ENCODE measurements around the gene EEF2K. TPM values are rescaled to one million over a fixed set of nuclear protein-coding genes. Genes with fewer than 3 reads are reported as not detected.
A peak's percentile ranks its signal among the peaks of the same experiment; 100 is the strongest.

EEF2K gene
- total RNA-seq, 1 donor from 2014 or later, result 22.5 TPM

GRCh38 chr16:22186517-22186916 lies 19.6 kb upstream of the EEF2K start:
- DNase-seq (ENCODE audit: extremely low spot score, unreplicated experiment), result no peak
- H3K9me3 Mint-ChIP-seq, result no peaks in the 10 kb centered on the region

GRCh38 chr16:22188267-22188594 lies 17.8 kb upstream of the EEF2K start:
- Mint-ChIP-seq H3K36me3 (no peaks in the 10 kb centered on the region), H3K4me1 (ENCODE audit: unreplicated experiment) (peaks cover 26% of the 10 kb centered on the region), H3K9me3 (no peaks in the 10 kb centered on the region), H3K27ac (peak overlapping the region; percentile 99), H3K4me3 (no peak overlapping the region), H3K27me3 (no peaks in the 10 kb centered on the region)
- no peak for TF ChIP-seq CTCF (conservative IDR thresholded peaks at IDR 0.05)
- DNase-seq (ENCODE audit: extremely low spot score, unreplicated experiment), result no peak

More at GRCh38 chr16:22186517-22186916, 19.6 kb upstream of the EEF2K start:
- H3K36me3 Mint-ChIP-seq, result no peaks in the 10 kb centered on the region
- H3K27me3 Mint-ChIP-seq, result no peaks in the 10 kb centered on the region
- H3K4me3 Mint-ChIP-seq, result no peak overlapping the region
- H3K27ac Mint-ChIP-seq, result peak overlapping the region; percentile 36
- TF ChIP-seq CTCF (conservative IDR thresholded peaks at IDR 0.05), result peak; percentile 42
- H3K4me1 Mint-ChIP-seq (ENCODE audit: unreplicated experiment), result peaks cover 15% of the 10 kb centered on the region

GRCh38 chr16:22188595-22189442 lies 17.3 kb upstream of the EEF2K start:
- no peaks in the 10 kb centered on the region for H3K27me3 Mint-ChIP-seq
- no peak for DNase-seq (ENCODE audit: extremely low spot score, unreplicated experiment)

GRCh38 chr16:22189473-22190080 lies 16.5 kb upstream of the EEF2K start:
- H3K4me1 Mint-ChIP-seq (ENCODE audit: unreplicated experiment), result peaks cover 26% of the 10 kb centered on the region
- no peaks in the 10 kb centered on the region for H3K27me3 Mint-ChIP-seq
- no peak for TF ChIP-seq CTCF (conservative IDR thresholded peaks at IDR 0.05)
- H3K4me3 Mint-ChIP-seq, result peak overlapping the region; percentile 98
- no peaks in the 10 kb centered on the region for H3K36me3 Mint-ChIP-seq
- peak overlapping the region; percentile 99 for H3K27ac Mint-ChIP-seq
- DNase-seq (ENCODE audit: extremely low spot score, unreplicated experiment), result no peak
- no peaks in the 10 kb centered on the region for H3K9me3 Mint-ChIP-seq

More at GRCh38 chr16:22188595-22189442, 17.3 kb upstream of the EEF2K start:
- peak overlapping the region; percentile 99 for H3K27ac Mint-ChIP-seq
- TF ChIP-seq CTCF (conservative IDR thresholded peaks at IDR 0.05), result peak; percentile 91
- H3K9me3 Mint-ChIP-seq, result no peaks in the 10 kb centered on the region
- peak overlapping the region; percentile 98 for H3K4me3 Mint-ChIP-seq
- H3K36me3 Mint-ChIP-seq, result no peaks in the 10 kb centered on the region
- peaks cover 26% of the 10 kb centered on the region for H3K4me1 Mint-ChIP-seq (ENCODE audit: unreplicated experiment)

GRCh38 chr16:22190081-22190775 lies 15.8 kb upstream of the EEF2K start:
- Mint-ChIP-seq H3K27me3 (peaks cover 4% of the 10 kb centered on the region), H3K9me3 (no peaks in the 10 kb centered on the region), H3K36me3 (no peaks in the 10 kb centered on the region), H3K4me3 (peak overlapping the region; percentile 98), H3K4me1 (ENCODE audit: unreplicated experiment) (peaks cover 26% of the 10 kb centered on the region), H3K27ac (peak overlapping the region; percentile 99)
- peak; percentile 100 for DNase-seq (ENCODE audit: extremely low spot score, unreplicated experiment)
- TF ChIP-seq CTCF (conservative IDR thresholded peaks at IDR 0.05), result peak; percentile 15
